ENCODE measurements around the gene HNRNPLL. TPM values are rescaled to one million over a fixed set of nuclear protein-coding genes. Genes with fewer than 3 reads are reported as not detected.
A peak's percentile ranks its signal among the peaks of the same experiment; 100 is the strongest.
"Not testable (repeated sequence)": the region's sequence is repeated elsewhere in the genome, so short reads cannot be mapped to it uniquely, and the experiment has no call there.

The HNRNPLL gene
- 39.0 TPM for total RNA-seq
- long read RNA-seq, full-length matches to known transcripts = 25 of 37 reads
- long read RNA-seq, partial matches to known transcripts = 8 of 37 reads
- long read RNA-seq, other reads (novel, unspliced or antisense) = 4 of 37 reads

DNA sequence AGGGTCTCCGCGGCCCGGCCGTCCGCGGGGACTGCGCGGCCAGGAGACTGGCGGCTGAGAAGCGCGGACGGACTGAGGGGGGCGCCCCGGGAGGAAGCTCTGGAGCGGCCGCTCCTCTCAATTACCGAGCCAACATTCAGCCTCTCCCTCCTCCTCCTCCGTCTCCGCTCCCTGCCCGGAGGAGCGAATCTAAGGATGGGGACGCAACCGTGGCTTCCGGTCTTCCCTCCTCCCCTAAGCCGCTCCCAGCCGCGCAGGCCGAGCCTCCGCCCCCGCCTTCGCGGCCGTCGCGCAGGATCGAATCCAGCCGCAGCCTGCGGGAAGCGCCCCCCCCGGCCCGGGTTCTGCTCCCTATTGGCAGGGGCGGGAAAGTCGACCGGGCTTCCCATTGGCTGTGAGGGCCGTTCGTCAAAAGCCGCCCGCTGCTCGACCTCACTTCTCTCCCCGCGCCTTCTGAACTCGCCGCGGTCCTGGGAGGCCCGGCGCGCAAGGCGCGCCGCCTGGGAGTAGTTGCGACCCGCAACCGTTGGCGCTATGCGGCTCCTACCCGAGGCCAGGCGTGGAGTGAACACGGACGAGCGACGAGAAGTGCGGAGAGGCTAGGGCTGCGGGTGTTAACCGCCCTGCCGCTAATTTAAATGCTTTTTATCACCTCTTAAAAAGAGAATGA is at the start of gene HNRNPLL:
Gene HNRNPLL (minus strand): TSS at position 197 of the 670 bp plus-strand sequence. CDS start 302 bp downstream, outside the sequence.
- peak; percentile 100 for DNase-seq (ENCODE audit: low spot score)

DNA sequence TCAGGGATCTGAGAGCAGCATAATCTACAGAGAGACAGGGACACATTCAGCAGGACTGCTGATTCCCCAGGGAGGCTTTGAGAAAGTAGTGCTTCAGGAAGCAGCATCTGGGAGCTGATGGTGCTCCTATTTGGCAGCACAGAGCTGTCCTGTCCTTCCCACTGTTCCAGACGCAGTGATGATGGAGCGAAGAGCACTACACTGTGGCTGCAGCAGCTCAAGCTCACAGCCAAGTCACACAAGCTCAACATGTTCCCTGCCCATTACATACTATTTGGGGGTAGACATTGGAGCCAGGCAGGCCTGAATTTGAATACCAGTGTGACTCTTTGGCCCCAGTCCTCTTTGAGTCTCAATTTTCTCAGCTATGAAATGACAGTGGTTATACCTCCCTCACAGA is 48.0 kb upstream of the HNRNPLL start:
- no peak for DNase-seq (ENCODE audit: low spot score)

DNA sequence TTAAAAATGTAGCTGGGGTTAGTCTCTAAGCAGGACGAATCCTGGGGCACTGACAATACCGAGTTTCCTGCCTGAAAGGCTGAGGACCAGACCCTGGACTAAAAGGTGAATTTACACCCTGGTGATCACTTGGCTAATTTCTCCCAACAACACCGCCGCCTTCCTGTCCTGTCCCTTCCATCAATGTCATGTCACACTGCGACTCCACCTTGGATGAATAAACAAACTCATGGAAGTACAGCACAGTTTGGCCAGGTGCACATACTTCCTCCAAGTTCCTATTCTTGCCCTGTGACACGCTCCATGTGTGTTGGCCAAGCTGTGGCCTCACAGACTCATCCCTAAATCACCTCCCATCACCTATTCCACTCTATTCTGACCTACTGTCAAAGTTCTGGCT is 47.3 kb upstream of the HNRNPLL start:
- DNase-seq (ENCODE audit: low spot score) = no peak

DNA sequence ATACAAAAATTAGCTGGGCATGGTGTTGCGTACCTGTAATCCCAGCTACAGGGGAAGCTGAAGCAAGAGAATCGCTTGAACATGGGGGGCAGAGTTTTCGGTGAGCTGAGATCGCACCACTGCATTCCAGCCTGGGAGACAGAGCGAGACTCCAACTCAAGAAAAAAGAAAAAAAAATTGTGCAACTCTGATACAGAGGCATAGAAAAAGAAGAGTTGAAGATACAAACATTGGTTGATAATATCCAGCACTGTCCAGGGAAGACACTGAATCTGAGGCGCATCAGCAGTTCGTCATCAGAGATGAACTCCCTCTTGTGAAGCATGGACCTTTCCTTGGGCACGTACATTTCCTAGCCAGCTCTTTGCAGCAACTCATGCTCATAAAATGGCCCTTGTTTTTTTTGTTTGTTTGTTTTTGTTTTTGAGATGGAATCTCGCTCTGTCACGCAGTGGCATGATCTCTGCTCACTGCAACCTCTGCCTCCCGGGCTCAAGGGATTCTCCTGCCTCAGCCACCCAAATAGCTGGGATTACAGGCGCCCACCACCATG is 46.5 kb upstream of the HNRNPLL start:
- no peak for DNase-seq (ENCODE audit: low spot score)

DNA sequence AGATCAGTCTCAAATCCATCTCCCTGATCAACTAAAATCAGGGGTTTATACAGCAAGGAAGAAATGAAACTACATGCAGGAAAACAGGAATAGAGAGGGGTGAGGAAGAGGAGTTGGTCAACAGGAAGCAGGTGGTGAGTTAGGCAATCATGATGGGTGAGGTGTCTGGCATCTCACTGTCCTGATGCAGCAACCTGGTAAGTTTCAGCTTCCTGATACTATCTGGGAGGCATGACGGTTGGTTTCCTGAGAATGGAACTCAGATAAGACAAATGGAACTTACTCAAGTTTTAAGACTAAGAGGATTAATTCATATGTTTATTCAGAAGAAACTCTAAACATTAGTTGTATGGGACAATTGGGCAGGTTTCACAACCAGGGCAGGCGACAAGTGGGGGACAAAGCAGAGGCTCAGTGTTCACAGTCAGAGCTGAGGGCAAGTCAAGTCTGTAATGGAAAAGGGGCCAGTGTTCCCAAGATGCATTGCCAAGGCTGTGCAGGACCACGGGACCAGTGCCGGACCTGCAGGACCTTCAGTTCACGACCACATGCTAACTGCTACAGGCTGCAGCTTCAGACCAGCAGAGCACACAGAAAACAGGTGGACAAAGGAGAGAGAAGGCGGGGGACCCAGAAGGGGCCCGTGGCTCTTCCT is 45.5 kb upstream of the HNRNPLL start:
- DNase-seq (ENCODE audit: low spot score) = no peak

DNA sequence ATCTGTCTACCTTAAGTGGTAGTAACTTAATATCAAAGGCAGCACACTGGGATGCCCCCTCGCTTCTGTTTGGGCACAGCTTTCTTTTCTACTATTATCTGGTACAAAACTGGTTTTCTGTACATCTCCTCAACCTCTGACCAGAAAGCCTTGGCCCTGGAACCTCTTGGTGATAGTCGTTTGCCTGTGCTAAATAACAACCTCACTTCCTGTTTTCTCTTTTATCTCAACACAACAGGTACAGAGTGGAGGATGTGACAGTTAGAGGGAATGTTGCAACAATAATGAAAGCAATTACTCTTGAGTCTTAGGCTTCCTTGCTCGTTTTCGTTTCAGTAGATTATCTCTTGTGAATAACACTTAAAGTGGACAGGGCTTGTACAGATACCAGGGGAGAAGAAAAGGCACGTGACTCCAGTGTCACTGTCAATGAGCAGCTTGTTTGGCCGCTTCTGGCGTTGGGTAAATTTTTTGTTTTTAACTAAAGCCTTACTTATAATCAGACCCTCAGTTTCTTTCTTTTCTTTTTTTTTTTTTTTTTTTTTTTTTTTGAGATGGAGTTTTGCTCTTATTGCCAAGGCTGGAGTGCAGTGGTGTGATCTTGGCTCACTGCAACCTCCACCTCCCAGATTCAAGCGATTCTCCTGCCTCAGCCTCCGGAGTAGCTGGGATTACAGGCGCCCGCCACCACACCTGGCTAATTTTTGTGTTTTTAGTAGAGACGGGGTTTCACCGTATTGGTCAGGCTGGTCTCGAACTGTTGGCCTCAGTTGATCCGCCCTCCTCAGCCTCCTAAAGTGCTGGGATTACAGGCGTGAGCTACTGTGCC is 41.2 kb upstream of the HNRNPLL start:
- not testable (repeated sequence) for DNase-seq (ENCODE audit: low spot score)

DNA sequence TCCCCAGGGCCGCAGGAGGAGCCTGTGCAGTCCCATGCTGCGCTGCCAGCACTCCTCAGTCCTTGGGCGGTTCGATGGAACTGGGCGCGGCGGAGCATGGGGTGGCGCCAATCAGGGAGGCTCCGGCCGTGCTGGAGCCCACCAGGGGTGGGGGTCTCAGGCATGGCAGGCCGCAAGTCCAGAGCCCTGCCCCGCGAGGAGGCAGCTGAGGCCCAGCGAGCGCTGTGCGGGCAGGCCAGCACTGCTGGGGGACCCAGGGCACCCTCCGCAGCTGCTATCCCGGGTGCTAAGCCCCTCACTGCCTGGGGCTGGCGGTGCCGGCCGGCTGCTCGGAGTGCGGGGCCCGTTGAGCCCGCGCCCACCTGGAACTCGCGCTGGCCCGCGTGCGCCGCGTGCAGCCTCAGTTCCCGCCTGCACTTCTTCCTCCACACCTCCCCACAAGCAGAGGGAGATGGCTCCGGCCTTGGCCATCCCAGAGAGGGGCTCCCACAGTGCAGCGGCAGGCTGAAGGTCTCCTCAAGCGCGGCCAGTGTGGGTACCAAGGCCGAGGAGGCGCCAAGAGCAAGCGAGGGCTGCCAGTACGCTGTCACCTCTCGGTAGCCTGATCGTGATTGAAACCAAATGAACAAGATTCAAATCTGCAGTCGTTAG is 40.4 kb upstream of the HNRNPLL start:
- DNase-seq (ENCODE audit: low spot score) = no peak

DNA sequence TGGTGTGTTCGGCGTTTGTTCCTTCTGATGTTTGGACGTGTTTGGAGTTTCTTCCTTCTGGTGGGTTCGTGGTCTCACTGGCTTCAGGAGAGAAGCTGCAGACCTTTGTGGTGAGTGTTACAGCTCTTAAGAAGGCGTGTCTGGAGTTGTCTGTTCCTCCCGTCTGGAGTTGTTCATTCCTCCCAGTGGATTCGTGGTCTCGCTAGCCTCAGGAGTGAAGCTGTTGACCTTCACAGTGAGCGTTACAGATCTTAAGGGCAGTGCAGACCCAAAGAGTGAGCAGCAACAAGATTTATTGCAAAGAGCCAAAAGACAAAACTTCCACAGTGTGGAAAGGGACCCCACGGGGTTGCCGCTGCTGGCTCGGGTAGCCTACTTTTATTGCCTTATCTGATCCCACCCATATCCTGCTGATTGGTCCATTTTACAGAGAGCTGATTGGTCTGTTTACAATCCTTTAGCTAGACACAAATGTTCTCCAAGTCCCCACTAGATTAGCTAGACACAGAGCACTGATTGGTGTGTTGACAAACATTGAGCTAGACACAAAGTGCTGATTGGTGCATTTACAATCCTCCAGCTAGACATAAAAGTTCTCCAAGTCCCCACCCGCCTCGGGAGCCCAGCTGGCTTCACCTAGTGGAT is 39.8 kb upstream of the HNRNPLL start:
- DNase-seq (ENCODE audit: low spot score) = not testable (repeated sequence)

DNA sequence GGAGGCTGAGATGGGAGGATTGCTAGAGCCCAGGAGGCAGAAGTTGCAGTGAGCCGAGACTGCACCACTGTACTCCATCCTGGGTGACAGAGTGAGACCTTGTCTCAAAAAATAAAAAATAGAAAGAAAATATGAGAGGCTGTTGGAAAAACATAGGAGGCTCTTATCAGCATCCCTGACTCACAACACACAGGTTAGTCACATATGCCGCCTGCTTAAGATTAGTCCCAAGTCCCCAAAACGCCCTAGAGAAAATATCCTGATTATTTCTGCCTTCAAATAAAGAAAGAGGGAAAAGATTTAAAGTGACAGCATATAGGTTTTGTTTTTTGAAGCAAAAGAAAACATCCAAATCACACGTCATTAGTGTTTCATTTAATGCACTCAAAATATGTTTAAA is 33.3 kb upstream of the HNRNPLL start:
- no peak for DNase-seq (ENCODE audit: low spot score)

DNA sequence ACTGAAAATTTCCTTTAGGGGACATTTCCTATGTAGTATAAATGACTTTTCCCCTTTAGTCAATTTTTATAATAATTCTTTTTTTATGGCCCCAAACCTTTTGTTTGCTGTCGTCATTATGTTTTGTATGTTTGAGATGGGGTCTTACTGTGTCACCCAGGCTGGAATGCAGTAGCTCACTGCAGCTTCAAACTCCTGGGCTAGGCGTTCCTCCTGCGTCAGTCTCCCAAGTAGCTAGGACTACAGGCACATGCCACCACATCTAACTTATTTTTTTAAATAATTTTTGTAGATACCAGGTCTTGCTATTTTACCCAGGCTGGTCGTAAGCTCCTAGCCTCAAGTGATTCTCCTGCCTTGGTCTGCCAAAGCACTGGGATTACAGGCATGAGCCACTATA is 32.4 kb upstream of the HNRNPLL start:
- no peak for DNase-seq (ENCODE audit: low spot score)

DNA sequence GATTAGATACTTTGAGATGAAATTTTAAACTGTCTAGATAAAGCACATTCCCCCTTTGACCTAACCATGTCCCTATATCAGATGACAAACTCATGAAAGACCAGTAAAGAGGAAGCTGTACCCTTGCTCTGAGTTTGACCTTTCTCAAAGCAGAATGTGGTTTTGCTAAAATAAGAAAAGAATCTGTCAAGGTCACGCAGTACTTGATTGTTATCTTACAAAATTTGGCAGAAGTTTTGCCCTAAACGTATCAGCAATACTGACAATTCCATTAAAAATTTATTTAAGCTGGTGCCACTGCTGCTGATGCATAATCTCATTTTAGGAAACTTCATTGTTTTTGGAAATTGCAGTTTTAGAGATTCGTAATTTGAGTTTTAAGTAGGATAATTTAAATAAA is 32.0 kb upstream of the HNRNPLL start:
- DNase-seq (ENCODE audit: low spot score) = no peak

DNA sequence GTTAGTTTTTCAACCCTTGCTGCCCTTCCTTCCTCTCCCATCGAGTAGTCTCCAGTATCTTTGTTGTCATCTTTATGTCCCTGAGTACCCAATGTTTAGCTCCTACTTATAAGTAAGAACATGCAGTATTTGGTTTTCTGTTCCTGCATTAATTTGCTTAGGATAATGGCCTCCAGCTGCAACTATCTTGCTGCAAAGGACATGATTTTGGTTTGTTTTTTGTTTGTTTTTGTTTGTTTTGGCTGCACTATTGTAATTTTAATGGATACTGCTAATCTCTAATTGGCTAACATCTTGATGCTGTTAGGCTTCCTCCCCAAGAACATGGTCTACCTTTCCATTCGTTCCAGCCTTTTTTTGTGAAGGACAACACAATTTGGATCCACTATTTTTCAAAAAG is 31.2 kb upstream of the HNRNPLL start:
- DNase-seq (ENCODE audit: low spot score) = no peak

DNA sequence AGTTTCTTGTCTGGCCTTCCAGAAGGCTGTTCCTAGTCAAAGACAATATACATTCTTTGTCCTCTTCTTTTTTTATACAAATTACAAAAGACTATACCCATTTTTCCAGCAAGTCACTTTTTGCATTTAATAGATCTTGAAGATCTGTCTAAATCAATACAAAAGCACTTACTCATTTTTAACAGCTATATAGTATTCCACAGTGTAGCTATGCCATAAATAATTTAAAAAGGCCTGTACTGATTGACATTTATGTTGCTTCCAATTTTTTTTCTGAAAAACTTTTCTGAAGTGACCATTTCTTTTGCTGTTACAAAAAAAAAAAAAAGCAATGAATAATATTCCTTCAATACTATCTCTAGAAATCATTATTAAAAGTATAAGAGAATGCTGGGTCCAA is 30.3 kb upstream of the HNRNPLL start:
- DNase-seq (ENCODE audit: low spot score) = no peak

DNA sequence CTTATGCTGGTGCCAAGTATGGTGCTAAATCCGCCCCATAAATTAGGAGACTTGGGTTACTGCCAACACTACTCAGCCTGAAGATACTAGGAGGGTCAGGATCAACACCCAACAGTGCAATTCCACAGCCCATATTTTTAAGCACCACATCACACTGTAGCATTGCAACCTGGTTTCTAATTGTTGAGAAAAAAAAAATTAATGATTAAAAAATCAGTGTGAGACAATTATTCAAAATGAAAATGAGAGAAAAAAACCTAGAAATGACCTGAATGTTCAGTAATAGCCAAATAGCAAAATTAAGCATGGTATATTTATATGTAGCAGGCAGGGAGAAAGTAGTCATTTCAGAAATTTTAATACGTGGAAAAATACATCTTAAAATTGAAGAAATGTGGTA is 29.2 kb upstream of the HNRNPLL start:
- no peak for DNase-seq (ENCODE audit: low spot score)

DNA sequence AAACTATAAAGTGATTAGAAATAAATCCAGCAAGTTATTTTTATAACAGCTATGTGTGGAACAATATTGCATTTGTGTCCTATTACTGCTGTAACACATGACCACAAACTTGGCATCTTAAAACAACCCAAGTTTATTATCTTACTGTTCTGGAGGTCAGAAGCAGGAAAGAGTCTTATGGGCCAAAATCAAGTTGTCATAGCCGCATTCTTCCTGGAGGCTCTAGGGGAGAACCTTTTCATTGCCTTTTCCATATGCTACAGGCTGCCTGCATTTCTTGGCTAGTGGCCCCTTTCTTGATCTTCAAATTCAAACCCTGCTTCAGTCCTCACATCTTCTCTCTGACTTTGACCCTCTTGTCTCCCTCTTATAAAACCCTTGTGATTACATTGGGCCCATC is 27.0 kb upstream of the HNRNPLL start:
- DNase-seq (ENCODE audit: low spot score) = no peak

DNA sequence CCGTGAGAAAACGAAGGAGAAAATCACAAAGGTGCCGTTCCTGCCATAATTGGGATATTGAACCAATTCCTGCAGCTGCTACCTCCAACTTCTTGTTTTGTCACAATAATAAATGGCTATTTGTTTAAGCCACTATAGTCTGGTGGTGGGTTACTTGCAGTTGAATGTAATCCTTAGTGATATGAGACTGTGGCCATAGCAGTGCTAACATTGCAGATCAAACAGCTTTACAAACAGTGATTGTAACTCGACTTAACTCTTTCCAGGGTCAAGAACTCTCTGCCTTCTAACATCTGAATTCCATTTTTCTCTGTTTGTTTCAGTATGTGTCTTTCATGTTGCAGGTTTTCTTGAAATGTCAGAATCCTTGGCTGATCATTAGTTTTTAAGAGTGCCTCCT is 24.7 kb upstream of the HNRNPLL start:
- no peak for DNase-seq (ENCODE audit: low spot score)

DNA sequence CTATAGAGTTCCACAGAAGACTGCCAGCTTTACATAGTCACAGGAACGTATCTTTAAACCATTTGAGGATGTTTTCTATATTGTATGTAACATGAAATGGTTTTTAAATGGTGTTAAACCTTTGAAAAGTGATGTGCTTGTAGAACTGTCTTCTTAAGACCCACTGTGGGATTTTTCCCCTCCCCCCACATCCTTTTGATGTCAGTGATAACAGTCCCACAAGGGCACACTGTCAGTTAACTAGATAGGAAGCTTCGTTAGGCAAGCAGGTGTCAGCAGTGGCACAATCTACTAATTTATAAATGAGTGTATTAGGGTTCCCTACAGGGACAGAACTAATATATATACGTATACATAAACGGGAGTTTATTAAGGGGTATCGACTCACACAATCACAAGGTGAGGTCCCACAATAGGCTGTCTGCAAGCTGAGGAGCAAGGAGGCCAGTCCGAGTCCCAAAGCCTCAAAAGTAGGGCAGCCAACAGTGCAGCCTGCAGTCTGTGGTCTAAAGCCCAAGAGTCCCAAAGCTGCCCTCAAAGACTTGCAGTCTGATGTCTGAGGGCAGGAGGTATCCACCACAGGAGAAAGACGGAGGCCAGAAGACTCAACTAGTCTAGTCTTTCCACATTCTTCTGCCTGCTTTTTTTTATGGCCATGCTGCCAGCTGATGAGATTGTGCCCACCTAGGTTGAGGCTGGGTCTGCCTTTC is 23.8 kb upstream of the HNRNPLL start:
- no peak for DNase-seq (ENCODE audit: low spot score)

DNA sequence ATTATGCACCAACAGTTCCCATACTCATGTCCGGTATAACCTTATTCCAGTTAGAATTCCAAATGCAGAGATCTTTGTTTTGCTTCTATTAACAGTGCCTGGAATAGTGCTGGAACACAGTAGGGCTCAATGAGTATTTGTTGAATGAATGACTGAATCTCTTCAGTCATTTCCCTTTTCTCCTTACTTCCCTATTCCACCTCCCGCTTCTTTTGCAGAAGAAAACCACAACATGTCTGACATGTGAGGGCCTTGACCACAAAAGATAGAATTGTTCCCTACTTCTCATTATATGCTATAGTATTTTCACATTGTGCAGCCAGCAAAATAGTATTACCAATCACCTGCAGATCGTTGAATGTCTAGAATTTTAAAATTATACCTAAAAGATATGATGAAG is 19.5 kb upstream of the HNRNPLL start:
- no peak for DNase-seq (ENCODE audit: low spot score)

DNA sequence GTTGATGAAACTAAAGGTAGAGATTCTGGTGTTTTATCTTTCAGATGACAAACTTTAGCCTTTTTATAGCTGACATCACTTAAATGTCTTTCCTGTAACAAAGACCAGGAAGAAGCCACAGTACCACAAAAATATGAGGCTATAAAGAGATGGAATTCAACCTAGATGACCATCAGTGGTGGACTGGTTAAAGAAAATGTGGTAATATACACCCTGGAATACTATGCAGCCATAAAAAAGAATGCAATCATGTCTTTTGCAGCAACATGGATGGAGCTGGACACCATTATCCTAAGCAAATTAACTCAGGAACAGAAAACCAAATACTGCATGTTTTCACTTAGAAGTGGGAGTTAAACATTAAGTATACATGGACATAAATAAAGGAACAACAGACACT is 18.3 kb upstream of the HNRNPLL start:
- DNase-seq (ENCODE audit: low spot score) = no peak

Data from mesenteric fat pad (tissue), 1 donor.